ENCODE measurements around the gene DYNC2H1. TPM values are rescaled to one million over a fixed set of nuclear protein-coding genes. Genes with fewer than 3 reads are reported as not detected.

DYNC2H1 gene
- total and polyA plus RNA-seq, 4 donors, result 6.4 to 102 (median 23.7) TPM

DNA sequence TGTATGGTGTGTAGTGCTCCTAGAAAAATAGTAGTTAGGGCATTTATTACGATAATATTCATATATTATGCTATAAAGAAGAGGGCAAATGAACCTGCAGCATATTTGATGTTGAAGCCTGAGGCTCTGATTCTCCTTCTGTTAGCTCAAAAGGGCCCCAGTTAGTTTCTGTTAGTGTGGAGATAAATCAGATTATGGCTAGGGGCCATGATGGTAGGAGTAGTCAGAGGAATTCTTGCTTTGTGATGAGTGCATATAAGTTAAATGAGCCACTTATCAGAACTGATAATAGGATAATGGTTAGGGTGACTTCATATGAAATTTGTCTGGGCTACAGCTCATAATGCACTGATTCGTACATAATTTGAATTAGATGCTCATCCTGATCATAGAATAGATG lies 298.4 kb downstream of the DYNC2H1 start:
- WGBS, 2 donors, result 89 to 92% methylated on average over 2 of the region's 2 CpGs
- no peaks in the 10 kb centered on the region for H3K36me3 ChIP-seq (ENCODE audit: control insufficient read depth in 4 of 4, insufficient read depth in 4 of 4, low read length in 4 of 4)
- TF ChIP-seq, protein P1, sequence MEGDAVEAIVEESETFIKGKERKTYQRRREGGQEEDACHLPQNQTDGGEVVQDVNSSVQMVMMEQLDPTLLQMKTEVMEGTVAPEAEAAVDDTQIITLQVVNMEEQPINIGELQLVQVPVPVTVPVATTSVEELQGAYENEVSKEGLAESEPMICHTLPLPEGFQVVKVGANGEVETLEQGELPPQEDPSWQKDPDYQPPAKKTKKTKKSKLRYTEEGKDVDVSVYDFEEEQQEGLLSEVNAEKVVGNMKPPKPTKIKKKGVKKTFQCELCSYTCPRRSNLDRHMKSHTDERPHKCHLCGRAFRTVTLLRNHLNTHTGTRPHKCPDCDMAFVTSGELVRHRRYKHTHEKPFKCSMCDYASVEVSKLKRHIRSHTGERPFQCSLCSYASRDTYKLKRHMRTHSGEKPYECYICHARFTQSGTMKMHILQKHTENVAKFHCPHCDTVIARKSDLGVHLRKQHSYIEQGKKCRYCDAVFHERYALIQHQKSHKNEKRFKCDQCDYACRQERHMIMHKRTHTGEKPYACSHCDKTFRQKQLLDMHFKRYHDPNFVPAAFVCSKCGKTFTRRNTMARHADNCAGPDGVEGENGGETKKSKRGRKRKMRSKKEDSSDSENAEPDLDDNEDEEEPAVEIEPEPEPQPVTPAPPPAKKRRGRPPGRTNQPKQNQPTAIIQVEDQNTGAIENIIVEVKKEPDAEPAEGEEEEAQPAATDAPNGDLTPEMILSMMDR (IDR thresholded peaks at IDR 0.05; ENCODE audit: control extremely low read depth, extremely low read depth), result no peak
- ATAC-seq (ENCODE audit: insufficient read depth, low FRiP score), result no peak
- H3K4me1 ChIP-seq (ENCODE audit: control insufficient read depth in 5 of 5, insufficient read depth in 5 of 5, low read length in 5 of 5), result no peaks in the 10 kb centered on the region
- H3K4me3 ChIP-seq, result no peak overlapping the region
- H3K9ac ChIP-seq (ENCODE audit: insufficient read depth in 1 of 2, low read length in 2 of 2), result no peak overlapping the region
- no peak overlapping the region for H3K27ac ChIP-seq (ENCODE audit: low read depth in 1 of 2, low read length in 1 of 2)
- no peak for DNase-seq
- no peaks in the 10 kb centered on the region for H3K9me3 ChIP-seq (ENCODE audit: control insufficient read depth in 4 of 4, insufficient read depth in 3 of 4, low read length in 3 of 4)
- no peaks in the 10 kb centered on the region for H3K27me3 ChIP-seq (ENCODE audit: control insufficient read depth in 3 of 3, insufficient read depth in 3 of 3, low read length in 2 of 3)

DNA sequence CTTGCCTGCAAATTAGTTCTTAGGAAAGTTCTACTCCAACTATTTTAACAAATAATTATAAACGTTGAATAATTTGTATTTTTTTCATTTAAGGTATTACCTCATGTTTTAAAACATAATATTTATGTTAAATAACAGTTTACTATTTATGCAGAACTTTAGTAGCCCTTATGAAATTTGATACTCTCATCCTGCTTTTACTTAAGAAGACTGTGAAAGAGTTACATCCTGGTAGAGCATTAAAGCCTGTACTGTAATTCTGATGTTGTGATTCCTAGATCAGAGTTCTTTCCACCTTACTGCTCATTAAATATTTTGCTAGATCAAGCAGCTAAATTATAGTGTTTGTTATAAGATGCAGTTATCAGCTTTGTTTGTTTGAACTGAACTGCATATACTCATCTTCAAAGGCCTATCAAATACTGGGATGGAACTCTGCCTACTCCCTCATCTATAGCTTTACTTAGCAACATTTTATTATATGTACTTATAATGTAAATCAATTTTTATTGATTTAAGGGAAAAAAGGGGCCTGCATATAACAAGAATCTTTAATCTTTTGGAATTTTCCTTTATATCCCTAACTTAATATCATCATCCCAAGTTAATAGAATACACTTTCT lies 304.2 kb downstream of the DYNC2H1 start:
- Histone ChIP-seq H3K9me3 (ENCODE audit: control insufficient read depth in 4 of 4, insufficient read depth in 3 of 4, low read length in 3 of 4) (no peaks in the 10 kb centered on the region), H3K27me3 (ENCODE audit: control insufficient read depth in 3 of 3, insufficient read depth in 3 of 3, low read length in 2 of 3) (no peaks in the 10 kb centered on the region), H3K4me1 (ENCODE audit: control insufficient read depth in 5 of 5, insufficient read depth in 5 of 5, low read length in 5 of 5) (no peaks in the 10 kb centered on the region), H3K4me3 (no peak overlapping the region), H3K36me3 (ENCODE audit: control insufficient read depth in 4 of 4, insufficient read depth in 4 of 4, low read length in 4 of 4) (peaks cover 0 to under 1% (median 0%) of the 10 kb centered on the region in 4 donors), H3K27ac (ENCODE audit: low read depth in 1 of 2, low read length in 1 of 2) (no peak overlapping the region), H3K9ac (ENCODE audit: insufficient read depth in 1 of 2, low read length in 2 of 2) (no peak overlapping the region)
- WGBS, 2 donors, result 72 to 78% methylated on average over 1 of the region's 1 CpG
- TF ChIP-seq, protein P1 (IDR thresholded peaks at IDR 0.05; ENCODE audit: control extremely low read depth, extremely low read depth), result no peak
- DNase-seq (peak in 1 of 3 donors; percentile 14), ATAC-seq (ENCODE audit: insufficient read depth, low FRiP score) (no peak)

DNA sequence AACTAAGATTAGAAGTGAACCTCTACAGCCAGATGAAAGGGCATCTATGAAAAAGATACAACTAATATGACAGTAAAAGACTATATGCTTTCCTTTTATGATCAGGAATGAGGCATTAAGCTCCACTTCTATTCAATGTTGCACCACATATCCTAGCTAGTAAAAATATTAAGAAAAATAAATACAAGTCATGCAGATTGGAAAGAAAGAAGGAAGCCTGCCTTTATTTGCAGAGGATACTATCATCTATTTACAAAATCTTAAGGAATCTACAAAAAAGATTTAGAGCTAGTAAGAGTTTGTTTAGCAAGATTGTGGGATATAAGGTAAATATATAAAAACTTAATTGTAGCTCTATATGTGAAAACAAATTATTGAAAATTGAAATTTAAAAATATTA lies 308.8 kb downstream of the DYNC2H1 start:
- Histone ChIP-seq H3K9me3 (ENCODE audit: control insufficient read depth in 4 of 4, insufficient read depth in 3 of 4, low read length in 3 of 4) (no peaks in the 10 kb centered on the region), H3K27me3 (ENCODE audit: control insufficient read depth in 3 of 3, insufficient read depth in 3 of 3, low read length in 2 of 3) (no peaks in the 10 kb centered on the region), H3K36me3 (ENCODE audit: control insufficient read depth in 4 of 4, insufficient read depth in 4 of 4, low read length in 4 of 4) (peaks cover 0 to 5% (median 2%) of the 10 kb centered on the region in 4 donors), H3K4me1 (ENCODE audit: control insufficient read depth in 5 of 5, insufficient read depth in 5 of 5, low read length in 5 of 5) (no peaks in the 10 kb centered on the region), H3K27ac (ENCODE audit: low read depth in 1 of 2, low read length in 1 of 2) (no peak overlapping the region), H3K4me3 (no peak overlapping the region), H3K9ac (ENCODE audit: insufficient read depth in 1 of 2, low read length in 2 of 2) (no peak overlapping the region)
- DNase-seq (no peak), ATAC-seq (ENCODE audit: insufficient read depth, low FRiP score) (no peak)
- TF ChIP-seq, protein P1 (IDR thresholded peaks at IDR 0.05; ENCODE audit: control extremely low read depth, extremely low read depth), result no peak

- Histone ChIP-seq H3K36me3 (ENCODE audit: control insufficient read depth in 4 of 4, insufficient read depth in 4 of 4, low read length in 4 of 4) (peaks cover 0 to 5% (median 2%) of the 10 kb centered on the region in 4 donors), H3K27me3 (ENCODE audit: control insufficient read depth in 3 of 3, insufficient read depth in 3 of 3, low read length in 2 of 3) (no peaks in the 10 kb centered on the region), H3K4me1 (ENCODE audit: control insufficient read depth in 5 of 5, insufficient read depth in 5 of 5, low read length in 5 of 5) (no peaks in the 10 kb centered on the region), H3K9ac (ENCODE audit: insufficient read depth in 1 of 2, low read length in 2 of 2) (no peak overlapping the region), H3K27ac (ENCODE audit: low read depth in 1 of 2, low read length in 1 of 2) (no peak overlapping the region), H3K4me3 (no peak overlapping the region), H3K9me3 (ENCODE audit: control insufficient read depth in 4 of 4, insufficient read depth in 3 of 4, low read length in 3 of 4) (no peaks in the 10 kb centered on the region)
- 89 to 96% methylated on average over 2 of the region's 2 CpGs for WGBS, 2 donors
- TF ChIP-seq, protein P1 (IDR thresholded peaks at IDR 0.05; ENCODE audit: control extremely low read depth, extremely low read depth), result no peak
- ATAC-seq (ENCODE audit: insufficient read depth, low FRiP score) (no peak), DNase-seq (no peak)
Observed at GRCh38 chr11:103420593-103420992, 311.4 kb downstream of the DYNC2H1 start.
